IMR-90 (cell line): ENCODE data around the gene SOX6. TPM values are rescaled to one million over a fixed set of nuclear protein-coding genes. Genes with fewer than 3 reads are reported as not detected.
A peak's percentile ranks its signal among the peaks of the same experiment; 100 is the strongest.

Experiments
- ATAC-seq: fragments of 200-7000 bp; cut with Tn5 transposase; 2 replicates; pipeline ENCODE4 v1.9.1; 2020; ENCODE audit warnings: low read depth, mild to moderate bottlenecking, moderate library complexity
- BruUV-seq: library from RNA; stranded (reverse); fragments of 400-500 nt; replicated peaks from 2 replicates; lab custom pipeline; 2021; lab: Mats Ljungman, UMichigan
- CTCF ChIA-PET: fragments of 300-600 bp; formaldehyde crosslinking; extraction: SDS; loops from one replicate; lab custom pipeline; 2021; ENCODE audit warnings: antibody characterized with exemption; lab: Yijun Ruan, JAX
- POLR2A ChIA-PET: fragments of 300-600 bp; sonication (Branson Sonifier 250); formaldehyde crosslinking; loops from one replicate; lab custom pipeline; 2022; ENCODE audit warnings: antibody characterized with exemption; ENCODE audit not compliant: unreplicated experiment; lab: Charles Lee
- DNase-seq: peaks from one replicate; pipeline ENCODE4 v3.0.0; 2013
- H2AFZ ChIP-seq: replicated peaks from 2 replicates; pipeline ENCODE3; 2013; ENCODE audit warnings: low read length, mild to moderate bottlenecking; ENCODE audit not compliant: poor library complexity
- H2AK5ac ChIP-seq: 2 replicates; pipeline ENCODE4 v1.6.1; 2013; ENCODE audit warnings: low read depth, low read length, inconsistent platforms
- H2AK9ac ChIP-seq: replicated peaks from 2 replicates; pipeline ENCODE3; 2013; ENCODE audit warnings: mild to moderate bottlenecking, low read depth, low read length, moderate library complexity; ENCODE audit not compliant: poor library complexity
- H2BK120ac ChIP-seq: 2 replicates; pipeline ENCODE4 v1.6.1; 2013; ENCODE audit warnings: low read depth, low read length, inconsistent platforms
- H2BK15ac ChIP-seq: 3 replicates; pipeline ENCODE4 v1.6.1; 2013; ENCODE audit warnings: low read depth, low read length, inconsistent platforms
- H2BK20ac ChIP-seq: 2 replicates; pipeline ENCODE4 v1.6.1; 2013; ENCODE audit warnings: low read depth, mild to moderate bottlenecking, inconsistent platforms, low read length, moderate library complexity
- H2BK5ac ChIP-seq: 2 replicates; pipeline ENCODE4 v1.6.1; 2013; ENCODE audit warnings: mild to moderate bottlenecking, low read depth, low read length, inconsistent platforms; ENCODE audit not compliant: poor library complexity, severe bottlenecking
- H3K14ac ChIP-seq: replicated peaks from 2 replicates; pipeline ENCODE4 v1.6.1; 2013; ENCODE audit warnings: low read depth, low read length, inconsistent platforms
- H3K18ac ChIP-seq: 2 replicates; pipeline ENCODE4 v1.6.1; 2013; ENCODE audit warnings: low read depth, low read length, control low read depth
- H3K23ac ChIP-seq: 2 replicates; pipeline ENCODE4 v1.6.1; 2013; ENCODE audit warnings: low read depth, low read length, inconsistent platforms
- H3K27ac ChIP-seq: 2 replicates; pipeline ENCODE4 v1.5.1; 2013; ENCODE audit warnings: mild to moderate bottlenecking, control low read depth, low read length; ENCODE audit not compliant: insufficient read depth
- H3K27me3 ChIP-seq: 2 replicates; pipeline ENCODE4 v1.6.1; 2013; ENCODE audit warnings: low read length; ENCODE audit not compliant: control insufficient read depth, insufficient read depth
- H3K36me3 ChIP-seq: 2 replicates; pipeline ENCODE4 v1.6.1; 2013; ENCODE audit warnings: low read length, mixed read lengths; ENCODE audit not compliant: control insufficient read depth, insufficient read depth
- H3K4ac ChIP-seq: 2 replicates; pipeline ENCODE4 v1.6.1; 2013; ENCODE audit warnings: low read depth, low read length, inconsistent platforms
- H3K4me1 ChIP-seq: 2 replicates; pipeline ENCODE4 v1.6.1; 2013; ENCODE audit warnings: low read length, mixed read lengths; ENCODE audit not compliant: control insufficient read depth, insufficient read depth
- H3K4me2 ChIP-seq: 2 replicates; pipeline ENCODE4 v1.6.1; 2013; ENCODE audit warnings: low read depth, mild to moderate bottlenecking, control low read depth, low read length, moderate library complexity
- H3K4me3 ChIP-seq: 2 replicates; pipeline ENCODE4 v1.5.1; 2013; ENCODE audit warnings: low read depth, mild to moderate bottlenecking, control low read depth, low read length, moderate library complexity; ENCODE audit not compliant: insufficient read depth
- H3K56ac ChIP-seq: 2 replicates; pipeline ENCODE4 v1.6.1; 2013; ENCODE audit warnings: low read length, inconsistent platforms; ENCODE audit not compliant: insufficient read depth; ENCODE audit errors: extremely low read depth
- H3K79me1 ChIP-seq, 2 experiments: 2 replicates each; pipeline ENCODE4 v1.6.1; 2013; ENCODE audit warnings: low read length in 2 of 2, inconsistent platforms in 1 of 2, low read depth in 1 of 2
- H3K9ac ChIP-seq: 2 replicates; pipeline ENCODE4 v1.6.1; 2013; ENCODE audit warnings: low read depth, low read length, control low read depth
- H3K9me1 ChIP-seq: 2 replicates; pipeline ENCODE4 v1.6.1; 2013; ENCODE audit warnings: low read length, inconsistent platforms; ENCODE audit not compliant: insufficient read depth
- H3K9me3 ChIP-seq: 2 replicates; pipeline ENCODE4 v1.6.1; 2013; ENCODE audit warnings: low read length; ENCODE audit not compliant: control insufficient read depth, insufficient read depth
- H4K20me1 ChIP-seq: 2 replicates; pipeline ENCODE4 v1.6.1; 2013; ENCODE audit warnings: low read length, inconsistent platforms; ENCODE audit not compliant: insufficient read depth
- H4K5ac ChIP-seq: 2 replicates; pipeline ENCODE4 v1.6.1; 2013; ENCODE audit warnings: mild to moderate bottlenecking, low read depth, low read length, control low read depth
- H4K8ac ChIP-seq, 2 experiments: 2 replicates each; pipeline ENCODE4 v1.6.1; 2013; ENCODE audit warnings: low read depth in 2 of 2, low read length in 2 of 2, control low read depth in 1 of 2, inconsistent platforms in 1 of 2
- H4K91ac ChIP-seq: 2 replicates; pipeline ENCODE4 v1.6.1; 2013; ENCODE audit warnings: low read depth, low read length, inconsistent platforms; ENCODE audit not compliant: insufficient read depth
- BHLHE40 ChIP-seq: fragments of 150-350 bp; IDR thresholded peaks from 2 replicates; pipeline ENCODE4 v1.6.1; 2016; ENCODE audit warnings: mild to moderate bottlenecking, low read depth, low read length
- CEBPB ChIP-seq: IDR thresholded peaks from 2 replicates; pipeline ENCODE4 v1.6.1; 2012; ENCODE audit warnings: low read depth, low read length, improper control_type of control experiment
- CHD1 ChIP-seq: IDR thresholded peaks from 2 replicates; pipeline ENCODE4 v1.6.1; 2012; ENCODE audit warnings: low read depth, low read length, improper control_type of control experiment
- FOS ChIP-seq: fragments of 150-350 bp; IDR thresholded peaks from 2 replicates; pipeline ENCODE4 v1.6.1; 2016; ENCODE audit warnings: low read depth, low read length
- MAFK ChIP-seq: IDR thresholded peaks from 2 replicates; pipeline ENCODE4 v1.6.1; 2012; ENCODE audit warnings: low read depth, low read length, improper control_type of control experiment
- MAZ ChIP-seq: IDR thresholded peaks from 2 replicates; pipeline ENCODE4 v1.6.1; 2012; ENCODE audit warnings: low read depth, mild to moderate bottlenecking, low read length, improper control_type of control experiment, moderate library complexity, borderline replicate concordance
- MXI1 ChIP-seq: IDR thresholded peaks from 2 replicates; pipeline ENCODE4 v1.6.1; 2012; ENCODE audit warnings: low read depth, mild to moderate bottlenecking, low read length, moderate library complexity, borderline replicate concordance
- NFE2L2 ChIP-seq: fragments of 150-350 bp; IDR thresholded peaks from 2 replicates; pipeline ENCODE4 v1.6.1; 2016; ENCODE audit warnings: low read depth, mild to moderate bottlenecking, low read length
- POLR2A ChIP-seq: IDR thresholded peaks from 2 replicates; pipeline ENCODE4 v1.6.1; 2012; ENCODE audit warnings: mild to moderate bottlenecking, low read depth, low read length
- RAD21 ChIP-seq: IDR thresholded peaks from 2 replicates; pipeline ENCODE4 v1.6.1; 2012; ENCODE audit warnings: low read length, improper control_type of control experiment
- RCOR1 ChIP-seq: IDR thresholded peaks from 2 replicates; pipeline ENCODE4 v1.6.1; 2012; ENCODE audit warnings: mild to moderate bottlenecking, low read length, improper control_type of control experiment; ENCODE audit not compliant: insufficient replicate concordance
- RFX5 ChIP-seq: IDR thresholded peaks from 2 replicates; pipeline ENCODE4 v1.8.0; 2012; ENCODE audit warnings: low read depth, mild to moderate bottlenecking, low read length, moderate library complexity
- WGBS, 2 experiments: methylation state at CpG; one replicate each; pipeline versions ENCODE4 v1.1.5 to v1.1.7; 2013; ENCODE audit warnings: missing lambda C conversion rate in 2 of 2; ENCODE audit not compliant: insufficient read length in 1 of 2; ENCODE audit errors: extremely low coverage in 2 of 2; 5-methylcytosine and 5-hydroxymethylcytosine counted together
- dilution Hi-C: fragments of 300-500 bp; cut with HindIII; formaldehyde crosslinking; loops from one replicate; pipeline ENCODE4 v1.14.3; 2018; ENCODE audit warnings: low sequenced_read_pairs; ENCODE audit not compliant: unreplicated experiment
- in situ Hi-C: fragments of 300-500 bp; cut with MboI; formaldehyde crosslinking; loops from 3 replicates; pipeline ENCODE4 v1.14.3; 2019; ENCODE audit warnings: low sequenced_read_pairs, inconsistent platforms, mixed read lengths
- intact Hi-C: fragments of 100-400 bp; cut with micrococcal nuclease; formaldehyde crosslinking; loops from 2 replicates; pipeline ENCODE4 v1.10.0; 2022
- polyA plus RNA-seq, 3 experiments: library from polyadenylated mRNA; depleted of rRNA; stranded (reverse); fragments of >200 nt; gene quantifications; 2 replicates each; pipeline ENCODE4 v1.2.3, GENCODE V29; 2012; ENCODE audit warnings: low replicate concordance in 1 of 3
- total RNA-seq: library from RNA; depleted of rRNA; stranded (reverse); fragments of >200 nt; gene quantifications from 2 replicates; pipeline ENCODE4 v1.2.3, GENCODE V29; 2012
- TF ChIP-seq, protein P1 (sequence below): fragments of 150-350 bp; IDR thresholded peaks from 2 replicates; pipeline ENCODE4 v1.6.1; 2017; ENCODE audit warnings: mild to moderate bottlenecking, antibody characterized with exemption, low read length, low read depth
- TF ChIP-seq, protein P2 (sequence below): fragments of 150-350 bp; IDR thresholded peaks from 2 replicates; pipeline ENCODE4 v1.6.1; 2016; ENCODE audit warnings: low read depth, mild to moderate bottlenecking, low read length, moderate library complexity, borderline replicate concordance
- TF ChIP-seq, protein P3 (sequence below): conservative IDR thresholded peaks from 2 replicates; pipeline ENCODE4 v1.5.1; 2012; ENCODE audit warnings: mild to moderate bottlenecking, low read depth, low read length, improper control_type of control experiment

Gene SOX6
- total and polyA plus RNA-seq, 2 of the 4 experiments (the other 2 are of a cell fraction) = 1.7 to 7.7 TPM

DNA sequence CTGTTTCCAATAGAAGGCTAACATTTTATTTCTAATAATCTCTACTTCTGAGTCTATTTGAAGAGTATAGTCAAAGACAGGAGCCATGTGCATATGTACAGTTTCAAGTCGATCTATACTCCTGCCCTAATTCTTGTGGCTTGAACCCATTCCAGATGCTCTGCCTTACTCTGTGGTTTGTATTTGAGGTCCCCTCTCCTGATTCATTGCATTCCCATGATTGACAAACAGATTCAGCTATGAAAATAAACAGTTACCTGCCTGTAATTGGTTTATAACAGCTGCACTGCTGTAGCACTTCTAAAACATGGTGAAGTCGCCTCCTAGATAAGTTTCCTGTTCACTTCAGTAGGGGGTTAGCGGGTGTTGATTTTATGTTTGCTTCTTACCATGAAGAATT lies 138.7 kb downstream of the SOX6 start:
- Histone ChIP-seq H3K36me3 (no peaks in the 10 kb centered on the region), H3K4ac (no peak overlapping the region), H4K20me1 (no peaks in the 10 kb centered on the region), H3K27me3 (no peaks in the 10 kb centered on the region), H3K9ac (no peak overlapping the region), H3K4me2 (no peak overlapping the region), H4K8ac (no peak overlapping the region), H4K5ac (no peak overlapping the region), H3K18ac (no peak overlapping the region), H3K9me1 (no peaks in the 10 kb centered on the region), H3K4me1 (no peaks in the 10 kb centered on the region), H2AK9ac (no peak overlapping the region), H3K23ac (no peak overlapping the region), H3K79me1 (no peaks in the 10 kb centered on the region), H3K4me3 (no peak overlapping the region), H3K14ac (no peak overlapping the region), H2BK20ac (no peak overlapping the region), H2BK120ac (no peak overlapping the region), H2AFZ (no peak overlapping the region), H3K9me3 (no peaks in the 10 kb centered on the region), H2AK5ac (no peak overlapping the region), H2BK5ac (no peak overlapping the region), H2BK15ac (no peak overlapping the region), H4K91ac (no peak overlapping the region), H3K56ac (no peak overlapping the region), H3K27ac (no peak overlapping the region)
- in situ Hi-C loops = no loop called here
- dilution Hi-C loops = no loop called here
- DNase-seq (peak; percentile 33), ATAC-seq (no peak)
- WGBS, 2 experiments = no CpG with 5 or more reads among the region's 3 CpGs
- POLR2A ChIA-PET = interaction anchor here (0.5 kb wide), 1 partner anchor 119 kb away, joined by 3 read pairs; no protein-coding TSS in a partner anchor
- CTCF ChIA-PET = no interaction called here
- TF ChIP-seq, protein P1, sequence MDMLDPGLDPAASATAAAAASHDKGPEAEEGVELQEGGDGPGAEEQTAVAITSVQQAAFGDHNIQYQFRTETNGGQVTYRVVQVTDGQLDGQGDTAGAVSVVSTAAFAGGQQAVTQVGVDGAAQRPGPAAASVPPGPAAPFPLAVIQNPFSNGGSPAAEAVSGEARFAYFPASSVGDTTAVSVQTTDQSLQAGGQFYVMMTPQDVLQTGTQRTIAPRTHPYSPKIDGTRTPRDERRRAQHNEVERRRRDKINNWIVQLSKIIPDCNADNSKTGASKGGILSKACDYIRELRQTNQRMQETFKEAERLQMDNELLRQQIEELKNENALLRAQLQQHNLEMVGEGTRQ = no peak
- TF ChIP-seq, protein P2, sequence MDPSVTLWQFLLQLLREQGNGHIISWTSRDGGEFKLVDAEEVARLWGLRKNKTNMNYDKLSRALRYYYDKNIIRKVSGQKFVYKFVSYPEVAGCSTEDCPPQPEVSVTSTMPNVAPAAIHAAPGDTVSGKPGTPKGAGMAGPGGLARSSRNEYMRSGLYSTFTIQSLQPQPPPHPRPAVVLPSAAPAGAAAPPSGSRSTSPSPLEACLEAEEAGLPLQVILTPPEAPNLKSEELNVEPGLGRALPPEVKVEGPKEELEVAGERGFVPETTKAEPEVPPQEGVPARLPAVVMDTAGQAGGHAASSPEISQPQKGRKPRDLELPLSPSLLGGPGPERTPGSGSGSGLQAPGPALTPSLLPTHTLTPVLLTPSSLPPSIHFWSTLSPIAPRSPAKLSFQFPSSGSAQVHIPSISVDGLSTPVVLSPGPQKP = no peak
- TF ChIP-seq FOS (no peak), POLR2A (no peak), CEBPB (no peak), RAD21 (no peak), CHD1 (no peak), NFE2L2 (no peak), RFX5 (no peak), RCOR1 (no peak), MXI1 (no peak), MAZ (no peak), BHLHE40 (no peak), MAFK (no peak)
- TF ChIP-seq, protein P3, sequence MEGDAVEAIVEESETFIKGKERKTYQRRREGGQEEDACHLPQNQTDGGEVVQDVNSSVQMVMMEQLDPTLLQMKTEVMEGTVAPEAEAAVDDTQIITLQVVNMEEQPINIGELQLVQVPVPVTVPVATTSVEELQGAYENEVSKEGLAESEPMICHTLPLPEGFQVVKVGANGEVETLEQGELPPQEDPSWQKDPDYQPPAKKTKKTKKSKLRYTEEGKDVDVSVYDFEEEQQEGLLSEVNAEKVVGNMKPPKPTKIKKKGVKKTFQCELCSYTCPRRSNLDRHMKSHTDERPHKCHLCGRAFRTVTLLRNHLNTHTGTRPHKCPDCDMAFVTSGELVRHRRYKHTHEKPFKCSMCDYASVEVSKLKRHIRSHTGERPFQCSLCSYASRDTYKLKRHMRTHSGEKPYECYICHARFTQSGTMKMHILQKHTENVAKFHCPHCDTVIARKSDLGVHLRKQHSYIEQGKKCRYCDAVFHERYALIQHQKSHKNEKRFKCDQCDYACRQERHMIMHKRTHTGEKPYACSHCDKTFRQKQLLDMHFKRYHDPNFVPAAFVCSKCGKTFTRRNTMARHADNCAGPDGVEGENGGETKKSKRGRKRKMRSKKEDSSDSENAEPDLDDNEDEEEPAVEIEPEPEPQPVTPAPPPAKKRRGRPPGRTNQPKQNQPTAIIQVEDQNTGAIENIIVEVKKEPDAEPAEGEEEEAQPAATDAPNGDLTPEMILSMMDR = no peak
- BruUV-seq = no TSS peak
- intact Hi-C loops = no loop called here
